HL-60 (cell line): ENCODE measurements around the gene ERP29.

Experiments used
- CTCF ChIP-seq: IDR thresholded peaks from one replicate; pipeline ENCODE4 v1.5.1; 2011; ENCODE audit warnings: low read length, control low read depth, inconsistent platforms; ENCODE audit not compliant: insufficient read depth
- GABPA ChIP-seq: IDR thresholded peaks from 2 replicates; pipeline ENCODE4 v1.6.1; 2012; ENCODE audit warnings: low read depth
- POLR2AphosphoS5 ChIP-seq: IDR thresholded peaks from 2 replicates; pipeline ENCODE4 v1.6.1; 2012; ENCODE audit warnings: low read depth
- TF ChIP-seq, protein P1 (sequence below): IDR thresholded peaks from 2 replicates; pipeline ENCODE4 v1.6.1; 2012; ENCODE audit warnings: low read depth; ENCODE audit not compliant: insufficient replicate concordance

DNA sequence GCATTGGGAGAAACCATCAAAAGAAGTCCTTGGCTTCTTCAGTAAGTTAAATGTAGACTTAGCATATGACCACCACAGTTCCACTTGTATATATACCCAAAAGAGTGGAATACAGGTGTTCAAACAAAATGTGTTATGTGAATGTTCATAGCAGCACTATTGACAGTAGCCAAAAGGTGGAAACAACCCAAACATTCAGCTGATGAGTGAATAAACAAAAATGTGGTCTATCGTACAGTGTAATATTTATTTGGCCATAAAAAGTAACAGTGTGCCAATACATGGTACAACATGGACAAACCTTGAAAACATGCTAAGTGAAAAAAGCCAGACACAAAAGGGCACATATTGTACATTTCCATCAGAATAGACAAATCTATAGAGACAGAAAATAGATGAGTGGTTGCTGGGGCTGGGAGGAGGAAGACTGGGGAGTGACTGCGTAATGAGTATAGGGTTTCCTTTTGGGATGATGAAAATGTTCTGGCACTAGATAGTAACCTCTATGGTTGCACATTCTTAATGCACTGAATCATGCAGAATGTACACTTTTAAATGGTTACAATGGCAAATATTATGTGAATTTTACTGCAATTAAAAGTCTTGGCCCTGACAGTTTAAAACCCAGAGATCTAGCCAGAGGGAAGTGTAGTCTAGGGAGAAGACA, 5.5 kb downstream of the ERP29 start:
- TF ChIP-seq CTCF (no peak), POLR2AphosphoS5 (no peak), GABPA (no peak)
- TF ChIP-seq, protein P1, sequence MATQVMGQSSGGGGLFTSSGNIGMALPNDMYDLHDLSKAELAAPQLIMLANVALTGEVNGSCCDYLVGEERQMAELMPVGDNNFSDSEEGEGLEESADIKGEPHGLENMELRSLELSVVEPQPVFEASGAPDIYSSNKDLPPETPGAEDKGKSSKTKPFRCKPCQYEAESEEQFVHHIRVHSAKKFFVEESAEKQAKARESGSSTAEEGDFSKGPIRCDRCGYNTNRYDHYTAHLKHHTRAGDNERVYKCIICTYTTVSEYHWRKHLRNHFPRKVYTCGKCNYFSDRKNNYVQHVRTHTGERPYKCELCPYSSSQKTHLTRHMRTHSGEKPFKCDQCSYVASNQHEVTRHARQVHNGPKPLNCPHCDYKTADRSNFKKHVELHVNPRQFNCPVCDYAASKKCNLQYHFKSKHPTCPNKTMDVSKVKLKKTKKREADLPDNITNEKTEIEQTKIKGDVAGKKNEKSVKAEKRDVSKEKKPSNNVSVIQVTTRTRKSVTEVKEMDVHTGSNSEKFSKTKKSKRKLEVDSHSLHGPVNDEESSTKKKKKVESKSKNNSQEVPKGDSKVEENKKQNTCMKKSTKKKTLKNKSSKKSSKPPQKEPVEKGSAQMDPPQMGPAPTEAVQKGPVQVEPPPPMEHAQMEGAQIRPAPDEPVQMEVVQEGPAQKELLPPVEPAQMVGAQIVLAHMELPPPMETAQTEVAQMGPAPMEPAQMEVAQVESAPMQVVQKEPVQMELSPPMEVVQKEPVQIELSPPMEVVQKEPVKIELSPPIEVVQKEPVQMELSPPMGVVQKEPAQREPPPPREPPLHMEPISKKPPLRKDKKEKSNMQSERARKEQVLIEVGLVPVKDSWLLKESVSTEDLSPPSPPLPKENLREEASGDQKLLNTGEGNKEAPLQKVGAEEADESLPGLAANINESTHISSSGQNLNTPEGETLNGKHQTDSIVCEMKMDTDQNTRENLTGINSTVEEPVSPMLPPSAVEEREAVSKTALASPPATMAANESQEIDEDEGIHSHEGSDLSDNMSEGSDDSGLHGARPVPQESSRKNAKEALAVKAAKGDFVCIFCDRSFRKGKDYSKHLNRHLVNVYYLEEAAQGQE: no peak
